Activated T-cell treated with anti-CD3 and anti-CD28 coated beads for 4 hours (primary cell): Measurements from ENCODE around the gene FGF18.
"Not testable (repeated sequence)": the region's sequence is repeated elsewhere in the genome, so short reads cannot be mapped to it uniquely, and the experiment has no call there.

ENCODE experiments used
- DNase-seq: peaks from one replicate; pipeline ENCODE4 v3.0.0-alpha.2; 2020

FGF18 gene

GRCh38 chr5:171418982-171419687, at the start of gene FGF18:
TSS of gene FGF18 (plus strand) at chr5:171419647. CDS start at chr5:171420200, 553 bp downstream.
- no peak for DNase-seq

GRCh38 chr5:171369898-171370297, 49.5 kb upstream of the FGF18 start:
- no peak for DNase-seq

GRCh38 chr5:171370881-171371280, 48.6 kb upstream of the FGF18 start:
- DNase-seq = not testable (repeated sequence)

- DNase-seq = no peak
Observed at GRCh38 chr5:171371326-171371725, 48.1 kb upstream of the FGF18 start.

DNA sequence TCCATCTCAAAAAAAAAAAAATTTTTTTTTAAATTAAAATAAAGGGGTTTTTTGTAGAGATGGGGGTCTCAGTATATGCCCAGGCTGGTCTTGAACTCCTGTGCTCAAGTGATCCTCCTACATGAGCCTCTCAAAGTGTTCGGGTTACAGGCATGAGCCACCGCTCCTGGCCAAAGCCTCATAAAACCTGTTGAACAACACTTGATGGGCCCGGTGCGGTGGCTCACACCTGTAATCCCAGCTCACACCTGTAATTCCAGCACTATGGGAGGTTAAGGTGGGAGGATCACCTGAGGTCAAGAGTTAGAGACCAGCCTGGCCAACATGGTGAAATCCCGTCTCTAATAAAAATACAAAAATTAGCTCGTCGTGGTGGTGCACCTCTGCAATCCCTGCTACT, 39.5 kb upstream of the FGF18 start:
- DNase-seq = no peak

- DNase-seq = not testable (repeated sequence)
Observed at GRCh38 chr5:171384416-171384815, 35.0 kb upstream of the FGF18 start.

GRCh38 chr5:171384999-171385398, 34.4 kb upstream of the FGF18 start:
- DNase-seq = not testable (repeated sequence)

DNA sequence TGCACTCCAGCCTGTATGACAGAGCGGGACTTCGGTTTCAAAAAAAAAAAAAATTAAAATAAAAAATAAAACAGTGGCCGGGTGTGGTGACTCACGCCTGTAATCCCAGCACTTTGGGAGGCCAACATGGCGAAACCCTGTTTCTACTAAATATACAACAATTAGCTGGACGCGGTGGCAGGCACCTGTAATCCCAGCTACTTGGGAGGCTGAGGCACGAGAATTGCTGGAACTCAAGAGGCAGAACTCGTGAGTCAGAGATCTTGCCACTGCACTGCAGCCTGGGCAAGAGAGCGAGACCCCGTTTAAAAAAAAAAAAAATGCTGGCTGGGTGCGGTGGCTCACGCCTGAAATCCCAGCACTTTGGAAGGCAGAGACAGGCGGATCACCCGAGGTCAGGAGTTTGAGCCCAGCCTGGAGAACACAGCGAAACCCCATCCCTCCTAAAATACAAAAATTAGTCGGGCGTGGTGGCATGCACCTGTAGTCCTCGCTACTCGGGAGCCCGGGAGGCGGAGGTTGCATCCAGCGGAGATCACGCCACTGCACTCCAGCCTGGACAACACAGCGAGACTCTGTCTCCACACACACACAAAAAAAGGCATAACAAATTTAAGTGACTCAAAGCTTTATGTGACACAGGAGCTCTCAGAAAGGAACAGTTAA, 33.3 kb upstream of the FGF18 start:
- DNase-seq = no peak

DNA sequence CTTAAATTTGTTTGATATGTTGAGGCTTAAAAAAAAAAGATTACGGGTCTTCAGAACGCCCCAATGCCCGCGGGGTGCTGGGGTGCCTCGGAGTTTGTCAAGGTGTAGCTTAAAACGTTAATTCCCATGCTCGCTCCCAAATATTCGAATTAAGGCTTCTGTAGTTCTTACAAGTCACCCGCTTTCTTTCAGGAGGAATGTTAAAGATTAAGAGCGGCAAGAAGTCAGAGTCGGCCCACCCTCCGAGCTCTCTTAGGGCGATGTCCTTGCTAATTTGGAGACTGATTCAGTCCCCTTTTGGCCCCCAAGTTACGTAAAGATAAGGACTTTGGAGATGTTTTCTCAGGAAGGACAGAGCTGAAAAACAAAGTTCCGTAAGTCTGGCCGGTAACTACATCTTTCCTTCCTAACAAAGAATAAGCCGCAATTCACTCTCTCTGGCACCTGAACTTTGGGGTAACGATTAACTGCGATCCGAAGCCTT, 32.5 kb upstream of the FGF18 start:
- no peak for DNase-seq

DNA sequence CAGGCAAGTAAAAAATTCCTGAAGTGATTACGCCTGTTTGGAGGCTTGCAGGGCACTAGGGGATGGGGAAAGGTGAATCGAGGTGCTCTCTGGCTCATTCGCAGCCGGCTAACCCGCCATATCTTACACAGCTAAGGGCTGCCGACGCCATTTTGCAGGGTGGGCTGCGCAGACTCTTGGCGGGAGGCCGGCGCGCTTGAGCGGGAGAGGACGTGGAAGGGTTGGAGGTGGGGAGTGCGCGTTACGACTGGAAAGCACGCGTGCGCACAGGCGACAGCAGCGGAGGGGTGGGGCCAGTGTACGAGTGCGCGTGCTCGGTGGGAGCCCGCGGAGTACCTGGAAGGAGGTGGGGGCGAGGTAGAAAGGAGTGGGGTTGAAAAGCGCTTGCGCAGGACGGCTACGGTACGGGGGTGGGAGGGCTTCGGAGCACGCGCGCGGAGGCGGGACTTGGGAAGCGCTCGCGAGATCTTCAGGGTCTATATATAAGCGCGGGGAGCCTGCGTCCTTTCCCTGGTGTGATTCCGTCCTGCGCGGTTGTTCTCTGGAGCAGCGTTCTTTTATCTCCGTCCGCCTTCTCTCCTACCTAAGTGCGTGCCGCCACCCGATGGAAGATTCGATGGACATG, 32.0 kb upstream of the FGF18 start, which contains the start of gene NPM1:
Gene NPM1, plus strand, starts transcription at position 505 of the 625 bp plus-strand sequence. Its CDS starts 100 bp downstream, at position 605.
- DNase-seq = peak; percentile 98

DNA sequence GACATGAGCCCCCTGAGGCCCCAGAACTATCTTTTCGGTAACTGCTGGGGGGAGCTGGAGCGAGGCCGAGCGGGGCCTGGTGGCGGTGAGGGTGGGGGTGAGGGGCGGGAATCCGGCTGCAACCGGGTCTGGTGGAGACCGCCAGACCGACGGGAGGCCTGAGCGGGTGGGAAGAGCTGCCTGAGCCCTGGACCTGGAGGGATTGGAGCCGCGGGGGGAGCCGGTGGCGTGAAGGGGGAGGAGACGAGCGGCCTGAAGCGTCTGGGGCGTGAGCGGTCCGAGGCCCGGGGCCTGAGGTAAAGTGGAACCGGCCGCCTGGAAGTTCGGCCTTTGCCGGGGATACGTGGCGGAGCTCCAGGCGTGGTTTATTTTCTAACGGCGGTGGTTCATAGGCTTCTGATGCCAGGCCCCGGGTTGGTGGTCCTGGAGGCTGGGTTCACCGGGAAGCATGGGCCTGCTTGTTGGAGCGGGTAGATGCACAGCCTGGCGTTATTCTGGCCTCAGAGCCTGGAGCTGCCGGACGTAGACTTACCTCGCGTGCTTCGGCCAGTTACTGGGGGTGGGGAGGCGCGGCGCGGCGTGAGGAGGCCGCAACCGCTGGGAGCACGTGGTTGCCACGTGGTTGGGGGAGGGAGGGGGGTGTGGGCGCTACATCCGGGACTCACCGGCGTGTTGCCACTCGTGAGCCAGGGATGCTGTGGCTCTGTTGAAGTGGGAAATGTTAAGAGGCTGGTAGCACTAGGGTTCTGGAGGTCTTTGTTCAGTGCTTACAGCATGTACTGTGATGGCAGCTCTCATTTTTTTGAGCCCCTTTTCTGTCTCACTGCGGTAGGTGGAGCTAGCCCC, 31.3 kb upstream of the FGF18 start:
- DNase-seq = peak; percentile 85

DNA sequence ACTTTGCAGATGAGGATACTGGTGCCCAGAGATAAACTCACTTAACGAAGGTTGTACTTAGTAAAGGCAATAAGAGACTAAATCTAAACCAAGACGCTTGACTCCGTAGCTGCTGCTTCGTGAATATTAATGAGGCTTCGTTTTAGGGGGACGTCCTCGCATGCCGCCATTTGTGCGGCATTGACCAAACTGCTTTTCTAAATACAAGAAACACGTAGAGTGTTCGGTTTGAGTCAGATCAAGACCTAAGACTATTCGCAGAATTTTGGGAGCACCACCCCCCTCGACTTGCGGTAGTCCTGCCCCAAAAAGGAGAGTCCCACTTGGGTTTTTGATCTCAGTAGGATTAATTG, 30.7 kb upstream of the FGF18 start:
- no peak for DNase-seq

- no peak for DNase-seq
Observed at GRCh38 chr5:171390883-171391677, 28.4 kb upstream of the FGF18 start.

DNA sequence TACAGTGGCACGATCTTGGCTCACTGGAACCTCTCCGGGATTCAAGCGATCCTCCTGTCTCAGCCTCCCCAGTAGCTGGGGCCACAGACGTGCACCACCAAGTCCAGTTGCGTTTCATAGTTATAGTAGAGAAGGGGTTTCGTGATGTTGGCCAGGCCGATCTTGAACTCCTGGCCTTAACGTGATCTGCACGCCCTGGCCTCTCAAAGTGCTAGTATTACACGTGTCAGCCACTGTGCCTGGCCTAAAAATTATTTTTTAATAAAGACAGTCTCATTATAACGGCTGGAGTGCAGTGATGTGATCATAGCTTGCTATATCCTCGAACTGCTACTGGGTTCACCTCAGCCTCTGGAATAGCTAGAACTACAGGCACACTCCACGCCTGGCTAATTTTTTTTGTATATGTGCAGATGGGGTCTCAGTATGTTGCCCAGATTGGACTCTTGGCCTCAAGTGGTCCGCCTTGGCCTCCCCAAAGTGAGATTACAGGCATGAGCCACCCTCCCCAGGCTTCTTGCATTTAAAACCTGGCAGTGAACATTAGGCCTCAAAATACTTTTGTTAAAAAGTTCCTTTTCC, 27.4 kb upstream of the FGF18 start:
- DNase-seq = no peak

GRCh38 chr5:171392585-171393159, 26.8 kb upstream of the FGF18 start:
- DNase-seq = no peak

GRCh38 chr5:171395042-171395441, 24.4 kb upstream of the FGF18 start:
- DNase-seq = no peak

DNA sequence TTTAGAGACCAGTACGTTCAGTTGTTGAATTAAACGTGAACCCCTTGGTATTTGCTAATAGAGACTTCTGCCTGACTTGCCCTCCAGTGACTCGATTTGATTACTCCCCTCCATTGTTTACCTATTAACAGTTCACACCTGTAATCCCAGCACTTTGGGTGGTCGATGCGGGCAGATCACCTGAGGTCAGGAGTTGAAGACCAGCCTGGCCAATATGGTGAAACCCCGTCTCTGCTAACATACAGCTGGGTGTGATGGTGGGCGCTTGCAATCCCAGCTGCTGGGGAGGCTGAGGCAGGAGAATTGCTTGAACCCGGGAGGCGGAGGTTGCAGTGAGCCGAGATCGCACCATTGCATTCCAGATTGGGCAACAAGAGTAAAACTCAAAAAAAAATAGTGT, 22.9 kb upstream of the FGF18 start:
- DNase-seq = not testable (repeated sequence)

GRCh38 chr5:171397190-171397589, 22.3 kb upstream of the FGF18 start:
- DNase-seq = no peak

DNA sequence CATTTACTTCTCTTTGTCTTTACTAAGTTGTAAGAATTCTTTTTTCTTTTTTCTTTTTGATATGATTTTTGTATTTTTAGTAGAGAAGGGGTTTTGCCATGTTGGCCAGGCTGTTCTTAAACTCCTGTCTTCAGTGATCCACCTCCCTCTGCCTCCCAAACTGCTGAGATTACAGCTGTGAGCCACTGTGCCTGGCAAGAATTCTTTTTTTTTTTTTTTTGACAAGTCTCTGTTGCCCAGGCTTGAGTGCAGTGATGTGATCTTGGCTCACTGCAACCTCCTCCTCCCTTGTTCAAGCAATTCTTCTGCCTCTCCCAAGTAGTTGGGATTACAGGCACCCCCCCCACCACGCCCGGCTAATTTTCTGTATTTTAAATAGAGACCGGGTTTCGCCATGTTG, 21.8 kb upstream of the FGF18 start:
- DNase-seq = no peak

- not testable (repeated sequence) for DNase-seq
Observed at GRCh38 chr5:171398660-171399059, 20.8 kb upstream of the FGF18 start.

DNA sequence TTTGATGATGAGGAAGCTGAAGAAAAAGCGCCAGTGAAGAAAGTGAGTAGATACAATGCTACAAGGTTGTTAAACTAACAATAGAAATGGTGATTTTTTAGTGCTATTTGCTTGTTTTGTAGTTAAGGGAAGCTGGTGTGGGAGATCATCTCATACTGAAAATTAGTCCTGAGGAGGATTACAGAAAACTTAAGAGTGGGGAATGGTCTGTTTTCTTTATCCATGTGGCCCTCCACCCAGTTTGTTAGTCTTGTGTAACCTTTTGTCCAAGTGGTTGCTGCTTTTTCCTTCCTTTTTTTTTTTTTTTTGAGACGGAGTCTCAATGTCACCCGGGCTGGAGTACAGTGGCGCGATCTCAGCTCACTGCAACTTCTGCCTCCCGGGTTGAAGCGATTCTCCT, 19.3 kb upstream of the FGF18 start:
- no peak for DNase-seq
